Left hindlimb (tissue), 1 donor: ENCODE measurements around the gene ABHD17C.

Experiments
- DNase-seq: peaks from one replicate; pipeline ENCODE4 v3.0.0-alpha.2; 2018

The ABHD17C gene

DNA sequence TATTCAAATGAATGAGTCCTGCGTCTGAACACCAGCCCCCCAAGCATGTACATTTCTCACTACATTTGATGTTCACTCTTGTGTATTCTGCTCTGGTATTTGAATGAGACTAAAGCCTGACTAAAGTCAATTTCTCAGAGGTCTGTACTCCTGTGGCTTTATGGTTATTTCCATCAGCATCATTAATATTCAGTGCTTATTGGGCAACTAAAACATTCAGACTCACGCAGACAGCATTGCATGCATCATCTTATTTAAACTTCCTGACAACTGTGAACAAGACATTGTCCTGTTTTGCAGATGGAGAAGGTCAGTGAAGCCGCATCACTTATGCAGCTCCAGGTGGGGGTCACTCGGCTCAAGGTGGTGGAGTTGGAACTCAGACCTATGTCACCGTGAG lies 95.1 kb downstream of the ABHD17C start:
- no peak for DNase-seq

DNA sequence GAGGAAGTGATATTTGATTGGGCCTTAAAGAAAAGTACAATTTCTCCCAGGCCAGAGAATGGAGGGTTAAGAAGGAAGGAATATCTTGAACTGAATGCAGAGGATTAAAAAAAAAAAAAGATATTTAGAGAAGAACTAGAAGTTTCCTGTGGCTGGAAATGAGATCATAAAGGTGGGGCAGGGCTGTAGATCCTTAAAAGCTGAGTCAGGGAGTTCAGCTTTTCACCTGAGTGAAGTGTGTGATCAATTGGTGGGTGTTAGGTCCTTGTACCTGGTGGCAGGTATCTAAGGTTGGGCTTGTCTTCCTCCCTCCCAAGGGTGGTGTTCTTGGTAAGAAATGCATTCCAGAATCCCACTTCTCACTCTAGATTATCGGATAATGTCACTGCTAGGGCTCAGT lies 95.9 kb downstream of the ABHD17C start:
- no peak for DNase-seq

DNA sequence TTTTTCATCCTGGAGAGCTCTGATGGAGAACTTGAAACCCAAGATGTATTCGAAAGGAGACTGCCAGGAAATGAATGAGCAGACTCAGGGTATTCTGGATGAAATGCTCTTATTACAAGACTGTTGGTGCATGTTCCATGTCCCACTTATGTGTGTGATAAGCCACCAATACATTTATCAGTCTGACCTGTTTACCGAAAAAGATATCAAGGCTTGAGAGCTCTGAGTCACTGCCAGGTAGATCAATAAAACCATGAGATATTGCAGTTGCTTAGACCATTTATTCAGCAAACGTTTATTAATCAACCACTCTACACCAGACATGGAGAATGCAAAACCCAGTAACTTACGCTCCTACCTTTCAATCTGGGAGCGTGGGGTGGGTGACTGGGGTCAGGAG lies 101.3 kb downstream of the ABHD17C start:
- no peak for DNase-seq

DNA sequence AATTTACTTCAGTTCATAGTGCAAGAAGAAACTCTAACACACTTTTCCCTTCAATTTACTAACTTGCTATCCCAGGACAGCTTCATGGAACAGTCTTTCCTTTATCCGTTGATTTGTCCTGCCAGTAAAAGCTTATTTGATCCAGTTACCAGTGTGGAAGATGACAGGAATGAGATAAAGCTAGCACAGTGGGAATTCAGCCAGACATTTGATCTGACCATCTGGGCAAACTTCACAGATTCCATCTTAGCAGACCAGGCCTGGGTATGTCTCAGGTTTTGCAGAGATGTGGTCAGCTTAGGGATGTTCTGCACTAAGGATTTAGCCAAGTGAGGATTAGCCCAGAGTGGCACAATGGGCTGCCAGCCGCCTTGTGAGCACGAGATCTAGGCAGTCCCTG lies 103.8 kb downstream of the ABHD17C start:
- DNase-seq: no peak

GRCh38 chr15:80800067-80800466 lies 105.0 kb downstream of the ABHD17C start:
- DNase-seq: no peak

DNA sequence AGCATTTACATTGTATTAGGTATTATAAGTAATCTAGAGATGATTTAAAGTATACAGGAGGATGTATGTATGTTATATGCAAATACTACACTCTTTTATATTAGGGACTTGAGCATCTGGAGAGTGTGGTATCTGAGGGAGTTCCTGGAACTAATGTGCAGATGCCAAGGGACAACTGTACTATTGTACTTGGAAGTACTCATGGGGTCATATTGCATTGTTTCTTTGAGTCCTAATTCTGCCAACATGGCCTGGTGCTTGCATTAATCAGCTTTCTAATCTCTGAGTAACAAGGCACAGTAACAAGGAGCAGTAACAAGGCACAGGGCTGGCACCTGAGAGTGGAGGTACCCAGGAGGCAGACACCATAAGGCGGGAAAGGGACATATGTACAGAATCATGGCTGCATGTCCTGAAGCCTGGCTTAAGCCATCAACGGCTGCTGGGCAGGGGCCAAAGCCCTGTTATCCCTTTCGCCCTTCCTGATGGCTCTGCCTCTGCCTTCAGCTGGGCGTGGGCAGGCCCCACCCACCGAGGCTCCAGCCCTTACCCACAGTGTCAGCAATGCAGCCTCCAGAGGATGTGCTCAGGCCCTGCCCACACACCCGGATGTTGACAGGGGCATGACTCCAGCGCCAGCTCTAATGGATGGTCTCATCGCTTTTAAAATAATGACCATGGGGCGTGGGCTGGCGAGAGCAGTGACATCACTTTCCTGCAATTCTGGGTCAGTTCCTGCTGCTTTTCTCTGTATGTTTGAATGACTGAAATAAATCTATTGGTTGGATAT lies 107.0 kb downstream of the ABHD17C start:
- peak; percentile 49 for DNase-seq

- DNase-seq: no peak
Observed at GRCh38 chr15:80803580-80804525, 108.7 kb downstream of the ABHD17C start.

DNA sequence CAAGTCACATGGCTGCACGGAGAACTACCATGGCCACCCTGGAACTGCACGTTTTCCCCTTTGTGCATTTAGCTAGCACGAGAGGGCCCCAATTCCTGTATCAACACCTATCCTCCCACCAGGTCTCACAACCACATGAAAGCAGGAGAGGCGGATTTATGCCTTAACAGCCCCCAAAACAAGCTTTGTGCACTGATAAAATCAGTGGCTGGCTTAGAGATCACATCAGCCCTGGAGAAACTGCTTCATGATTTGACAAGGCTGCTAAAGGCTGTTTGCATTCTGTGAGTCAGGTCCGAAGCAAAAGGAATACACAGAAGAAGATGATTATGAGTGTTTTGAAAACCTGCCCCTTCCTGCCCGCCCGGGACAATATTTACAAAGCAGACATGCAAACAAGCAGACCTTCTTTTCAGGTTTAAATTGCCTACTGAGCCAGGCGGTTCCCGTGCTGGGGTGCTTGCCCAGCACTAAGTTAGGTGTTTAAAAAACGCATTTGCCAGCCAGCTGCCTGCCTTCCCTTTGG lies 109.9 kb downstream of the ABHD17C start:
- DNase-seq: no peak
